Myocyte (in vitro differentiated cells): ENCODE measurements around the gene SLC25A19. TPM values are rescaled to one million over a fixed set of nuclear protein-coding genes. Genes with fewer than 3 reads are reported as not detected.

Experiments
- total RNA-seq: library from RNA; depleted of rRNA; stranded (reverse); fragments of >200 nt; gene quantifications from 2 replicates; pipeline ENCODE4 v1.2.3, GENCODE V29; 2014

SLC25A19 gene
- total RNA-seq, 1 donor from 2014 or later, result 7.5 TPM

Other genes starting within 250 kb of the SLC25A19 start
- 278 and 305 TPM in 2 replicates for gene ATP5PD, start 242.5 kb downstream of the SLC25A19 start, total RNA-seq
- gene KCTD2, start 242.2 kb downstream of the SLC25A19 start, total RNA-seq, result 18.4 and 20.6 TPM in 2 replicates
- 0.88 and 1.6 TPM in 2 replicates for gene SLC16A5, start 201.5 kb downstream of the SLC25A19 start, total RNA-seq
- 3.6 and 4.4 TPM in 2 replicates for gene ARMC7, start 179.5 kb downstream of the SLC25A19 start, total RNA-seq
- gene NT5C, start 157.7 kb downstream of the SLC25A19 start, total RNA-seq, result 64.4 and 70.8 TPM in 2 replicates
- 469 and 635 TPM in 2 replicates for gene JPT1, start 134.9 kb downstream of the SLC25A19 start, total RNA-seq
- gene SUMO2, start 106.5 kb downstream of the SLC25A19 start, total RNA-seq, result 62.2 and 66.8 TPM in 2 replicates
- 20.1 and 26.1 TPM in 2 replicates for gene NUP85, start 83.8 kb downstream of the SLC25A19 start, total RNA-seq
- 18.9 and 22.2 TPM in 2 replicates for gene GGA3, start 27.8 kb downstream of the SLC25A19 start, total RNA-seq
- 57.2 and 65.1 TPM in 2 replicates for gene MRPS7, start 27.6 kb downstream of the SLC25A19 start, total RNA-seq
- 8.7 and 9.9 TPM in 2 replicates for gene MIF4GD, start 18.2 kb downstream of the SLC25A19 start, total RNA-seq
- 125 and 138 TPM in 2 replicates for gene GRB2, start 116.2 kb upstream of the SLC25A19 start, total RNA-seq
- 73.0 and 80.0 TPM in 2 replicates for gene TMEM94, start 167.2 kb upstream of the SLC25A19 start, total RNA-seq
- 14.4 and 16.9 TPM in 2 replicates for gene CASKIN2, start 226.1 kb upstream of the SLC25A19 start, total RNA-seq
- gene TSEN54, start 227.1 kb upstream of the SLC25A19 start, total RNA-seq, result 28.2 and 44.4 TPM in 2 replicates
- gene LLGL2, start 236.3 kb upstream of the SLC25A19 start, total RNA-seq, result 0.68 and 0.75 TPM in 2 replicates